ENCODE measurements around the gene CFAP251. TPM values are rescaled to one million over a fixed set of nuclear protein-coding genes. Genes with fewer than 3 reads are reported as not detected.

Gene CFAP251
- total and polyA plus RNA-seq, 2 of the 13 experiments (the other 11 are each of a cell fraction or from before 2014, with no cell fraction given), result 0.30 to 0.42 TPM

GRCh38 chr12:121957861-121958515, 39.6 kb downstream of the CFAP251 start:
- FAIRE-seq, result no peak
- POLR2A ChIA-PET, result no interaction called here
- no peak for DNase-seq (ENCODE audit: low spot score)
- intact Hi-C loops (cut with micrococcal nuclease; ENCODE audit: unreplicated experiment), result loop anchor here (10.0 kb wide), 1 partner anchor 167 kb away; no protein-coding TSS in a partner anchor
- no peak overlapping the region for H3K4me2 ChIP-seq (ENCODE audit: low read depth, low read length)
- 73% methylated on average over 6 of the region's 6 CpGs for WGBS (ENCODE audit: low lambda C conversion rate)
- peaks cover 0 to 1% of the 10 kb centered on the region in 2 experiments; a peak in 1 of 5 replicates for H3K27me3 ChIP-seq (ENCODE audit: control insufficient read depth in 1 of 2, insufficient read depth in 2 of 2, low read length in 2 of 2)
- peaks cover 17% of the 10 kb centered on the region for H3K4me1 ChIP-seq (ENCODE audit: insufficient read depth, low read length)
- no peak overlapping the region for H3K9ac ChIP-seq (ENCODE audit: insufficient read depth, low read depth, low read length)
- H3K79me2 ChIP-seq (ENCODE audit: insufficient read depth, low read length), result no peaks in the 10 kb centered on the region
- H4K20me1 ChIP-seq (ENCODE audit: insufficient read depth, low read length), result no peaks in the 10 kb centered on the region
- no peaks in the 10 kb centered on the region for H3K36me3 ChIP-seq (replicated peaks in 1 of 2; ENCODE audit: control insufficient read depth in 1 of 2, insufficient read depth in 2 of 2, low read length in 2 of 2)
- no peak for ATAC-seq
- H3K9me3 ChIP-seq (ENCODE audit: low read length), result no peaks in the 10 kb centered on the region
- H2AFZ ChIP-seq (ENCODE audit: low read length), result no peak overlapping the region
- no peak overlapping the region for H3K27ac ChIP-seq (ENCODE audit: extremely low read length, insufficient read depth, low read length)
- no peak overlapping the region for H3K4me3 ChIP-seq (replicated peaks in 1 of 3; ENCODE audit: insufficient read depth in 1 of 3, low read depth in 2 of 3, low read length in 3 of 3)
- CTCF ChIA-PET (ENCODE audit: low intra/inter-chr PET ratio, low total read pairs), result no interaction called here
- in situ Hi-C loops (cut with HindIII; ENCODE audit: extremely low pct_ligation_motif_present, low pct_unique_long_range_greater_than_20kb), result no loop called here
- BruUV-seq (replicated peaks), result no TSS peak
- TF ChIP-seq RFX1 (IDR thresholded peaks at IDR 0.05), result no peak

GRCh38 chr12:121958541-121959240, 40.3 kb downstream of the CFAP251 start:
- BruUV-seq (replicated peaks), result no TSS peak

More at GRCh38 chr12:121958541-121959240, 40.3 kb downstream of the CFAP251 start:
- peaks cover 0 to 1% of the 10 kb centered on the region in 2 experiments; a peak in 2 of 5 replicates for H3K27me3 ChIP-seq (ENCODE audit: control insufficient read depth in 1 of 2, insufficient read depth in 2 of 2, low read length in 2 of 2)
- in situ Hi-C loops (cut with HindIII; ENCODE audit: extremely low pct_ligation_motif_present, low pct_unique_long_range_greater_than_20kb) (no loop called here), intact Hi-C loops (cut with micrococcal nuclease; ENCODE audit: unreplicated experiment) (loop anchor here (10.0 kb wide), 1 partner anchor 166 kb away; no protein-coding TSS in a partner anchor)
- H3K27ac ChIP-seq (ENCODE audit: extremely low read length, insufficient read depth, low read length), result no peak overlapping the region
- FAIRE-seq (no peak), ATAC-seq (no peak), DNase-seq (ENCODE audit: low spot score) (no peak)
- H3K79me2 ChIP-seq (ENCODE audit: insufficient read depth, low read length), result no peaks in the 10 kb centered on the region
- 68% methylated on average over 16 of the region's 21 CpGs for WGBS (ENCODE audit: low lambda C conversion rate)
- CTCF ChIA-PET (ENCODE audit: low intra/inter-chr PET ratio, low total read pairs), result no interaction called here
- no peak overlapping the region for H3K4me3 ChIP-seq (replicated peaks in 1 of 3; ENCODE audit: insufficient read depth in 1 of 3, low read depth in 2 of 3, low read length in 3 of 3)
- no peak overlapping the region for H3K9ac ChIP-seq (ENCODE audit: insufficient read depth, low read depth, low read length)
- H2AFZ ChIP-seq (ENCODE audit: low read length), result peak overlapping the region; percentile 42
- peaks cover 19% of the 10 kb centered on the region for H3K4me1 ChIP-seq (ENCODE audit: insufficient read depth, low read length)
- TF ChIP-seq PAWR (CRISPR knock-in tag; IDR thresholded peaks at IDR 0.05; ENCODE audit: borderline replicate concordance) (no peak), ZC3H4 (CRISPR knock-in tag; IDR thresholded peaks at IDR 0.05; ENCODE audit: borderline replicate concordance) (no peak), MLLT10 (CRISPR knock-in tag; IDR thresholded peaks at IDR 0.05) (no peak)
- H3K9me3 ChIP-seq (ENCODE audit: low read length), result no peaks in the 10 kb centered on the region
- no peaks in the 10 kb centered on the region for H4K20me1 ChIP-seq (ENCODE audit: insufficient read depth, low read length)
- H3K36me3 ChIP-seq (replicated peaks in 1 of 2; ENCODE audit: control insufficient read depth in 1 of 2, insufficient read depth in 2 of 2, low read length in 2 of 2), result no peaks in the 10 kb centered on the region
- H3K4me2 ChIP-seq (ENCODE audit: low read depth, low read length), result peak overlapping the region; percentile 23; the same call in 1 of the 2 replicates
- POLR2A ChIA-PET, result no interaction called here
